DND-41 (cell line): ENCODE measurements around the gene FSIP1.

Source experiments
- ATAC-seq: fragments of 200-7000 bp; cut with Tn5 transposase; 3 replicates; pipeline ENCODE4 v1.9.1; 2021; ENCODE audit warnings: low read depth; ENCODE audit not compliant: insufficient read depth
- DNase-seq: peaks from one replicate; pipeline ENCODE4 v3.0.0-alpha.2; 2020
- H2AFZ ChIP-seq: 2 replicates; pipeline ENCODE4 v1.6.0; 2012; ENCODE audit warnings: low read depth, low read length
- H3K27ac ChIP-seq: 2 replicates; pipeline ENCODE4 v1.5.1; 2012; ENCODE audit warnings: low read length, inconsistent platforms
- H3K27me3 ChIP-seq: fragments of 200-600 bp; sonication (generic); 2 replicates; pipeline ENCODE4 v1.6.0; 2012; ENCODE audit warnings: low read length, mild to moderate bottlenecking, inconsistent platforms; ENCODE audit not compliant: insufficient read depth, poor library complexity
- H3K36me3 ChIP-seq: 2 replicates; pipeline ENCODE4 v1.5.1; 2012; ENCODE audit warnings: low read length, inconsistent platforms; ENCODE audit not compliant: insufficient read depth
- H3K4me1 ChIP-seq: 2 replicates; pipeline ENCODE4 v1.5.1; 2012; ENCODE audit warnings: mild to moderate bottlenecking, low read length; ENCODE audit not compliant: insufficient read depth
- H3K4me2 ChIP-seq: 2 replicates; pipeline ENCODE4 v1.6.0; 2012; ENCODE audit warnings: mild to moderate bottlenecking, moderate library complexity, low read length, inconsistent platforms; ENCODE audit not compliant: insufficient read depth
- H3K4me3 ChIP-seq, 2 experiments: fragments of 200-600 bp in 1 of 2; shearing (Covaris generic) in 1 of 2; 2 replicates each; pipeline ENCODE4 v1.5.1; 2012 to 2016; ENCODE audit warnings: inconsistent platforms in 2 of 2, low read length in 2 of 2, mild to moderate bottlenecking in 2 of 2, low read depth in 1 of 2, moderate library complexity in 1 of 2
- H3K79me2 ChIP-seq: 2 replicates; pipeline ENCODE4 v1.6.0; 2012; ENCODE audit warnings: low read length, inconsistent platforms; ENCODE audit not compliant: insufficient read depth
- H3K9ac ChIP-seq: 2 replicates; pipeline ENCODE4 v1.6.0; 2012; ENCODE audit warnings: low read depth, mild to moderate bottlenecking, inconsistent platforms, low read length, moderate library complexity
- H3K9me3 ChIP-seq: 2 replicates; pipeline ENCODE4 v1.5.1; 2012; ENCODE audit warnings: low read length, moderate library complexity, mild to moderate bottlenecking, inconsistent platforms; ENCODE audit not compliant: insufficient read depth, severe bottlenecking
- H4K20me1 ChIP-seq: 2 replicates; pipeline ENCODE4 v1.6.0; 2012; ENCODE audit warnings: low read length; ENCODE audit not compliant: insufficient read depth
- CTCF ChIP-seq: IDR thresholded peaks from 2 replicates; pipeline ENCODE4 v1.5.1; 2012; ENCODE audit warnings: borderline replicate concordance, low read length, moderate library complexity, mild to moderate bottlenecking; ENCODE audit not compliant: poor library complexity, severe bottlenecking; ENCODE audit errors: extremely low read depth
- EZH2 ChIP-seq: IDR thresholded peaks from 3 replicates; pipeline ENCODE4 v1.6.1; 2012; ENCODE audit warnings: borderline replicate concordance, low read depth, mild to moderate bottlenecking, moderate library complexity, low read length, inconsistent platforms; ENCODE audit not compliant: severe bottlenecking

FSIP1 gene

DNA sequence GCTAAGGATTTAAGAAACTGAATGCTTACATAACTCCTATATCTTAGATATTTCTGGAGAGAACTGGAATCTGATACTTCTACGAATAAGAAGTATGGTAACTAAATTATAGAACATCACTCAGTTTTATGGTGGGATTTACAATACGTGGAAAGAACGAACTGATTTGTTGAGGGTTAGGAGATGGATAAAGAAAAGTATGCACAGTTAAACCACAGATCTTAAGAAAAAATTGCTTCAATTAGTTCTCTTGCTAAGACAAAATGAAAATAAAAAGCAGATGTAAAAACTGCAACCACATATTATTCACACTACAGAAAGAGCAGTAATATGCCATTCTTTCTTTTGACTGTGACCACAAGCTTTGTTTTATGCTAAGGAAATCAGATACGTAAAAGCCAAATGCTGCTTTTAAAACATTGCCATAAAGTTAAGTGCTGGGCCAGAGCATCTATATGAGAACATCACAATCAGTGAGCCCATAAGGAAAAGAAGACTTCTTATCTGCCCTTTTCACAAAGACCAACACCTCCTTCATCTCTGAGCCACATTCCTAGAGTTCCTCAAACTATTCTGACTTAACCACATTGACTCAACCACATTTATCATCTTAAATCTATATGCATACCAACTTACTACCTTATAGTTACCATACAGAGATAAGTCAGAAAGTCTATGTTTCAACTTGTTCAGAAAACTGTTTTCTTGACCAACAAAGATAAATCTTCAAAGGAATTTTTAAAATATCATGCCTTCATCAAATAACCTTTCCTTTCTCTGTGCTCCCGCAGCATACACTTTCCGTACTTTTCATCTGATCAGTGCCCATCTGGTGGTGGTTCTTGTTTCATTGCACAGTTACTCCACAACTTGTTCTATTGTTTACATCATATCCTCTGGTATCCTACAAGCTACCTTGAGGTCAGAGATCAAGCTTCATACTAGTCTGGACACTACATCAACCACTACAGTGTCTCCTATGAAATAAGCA lies 61.7 kb downstream of the FSIP1 start:
- ATAC-seq (no peak), DNase-seq (no peak)
- Histone ChIP-seq H3K27ac (no peak overlapping the region), H3K27me3 (no peaks in the 10 kb centered on the region), H3K4me1 (no peaks in the 10 kb centered on the region), H3K4me2 (no peak overlapping the region), H3K9ac (no peak overlapping the region), H2AFZ (no peak overlapping the region), H3K79me2 (no peaks in the 10 kb centered on the region), H3K36me3 (no peaks in the 10 kb centered on the region), H3K9me3 (no peaks in the 10 kb centered on the region), H4K20me1 (no peaks in the 10 kb centered on the region), H3K4me3 (no peak overlapping the region)
- TF ChIP-seq EZH2 (no peak), CTCF (no peak)

GRCh38 chr15:39720081-39720480 lies 62.6 kb downstream of the FSIP1 start:
- Histone ChIP-seq H4K20me1 (no peaks in the 10 kb centered on the region), H3K36me3 (no peaks in the 10 kb centered on the region), H3K4me1 (no peaks in the 10 kb centered on the region), H3K79me2 (no peaks in the 10 kb centered on the region), H3K9ac (no peak overlapping the region), H3K4me3 (no peak overlapping the region), H3K4me2 (no peak overlapping the region), H3K27ac (no peak overlapping the region), H2AFZ (no peak overlapping the region), H3K9me3 (no peaks in the 10 kb centered on the region), H3K27me3 (no peaks in the 10 kb centered on the region)
- DNase-seq = no peak
- no peak for ATAC-seq
- TF ChIP-seq CTCF (no peak), EZH2 (no peak)

DNA sequence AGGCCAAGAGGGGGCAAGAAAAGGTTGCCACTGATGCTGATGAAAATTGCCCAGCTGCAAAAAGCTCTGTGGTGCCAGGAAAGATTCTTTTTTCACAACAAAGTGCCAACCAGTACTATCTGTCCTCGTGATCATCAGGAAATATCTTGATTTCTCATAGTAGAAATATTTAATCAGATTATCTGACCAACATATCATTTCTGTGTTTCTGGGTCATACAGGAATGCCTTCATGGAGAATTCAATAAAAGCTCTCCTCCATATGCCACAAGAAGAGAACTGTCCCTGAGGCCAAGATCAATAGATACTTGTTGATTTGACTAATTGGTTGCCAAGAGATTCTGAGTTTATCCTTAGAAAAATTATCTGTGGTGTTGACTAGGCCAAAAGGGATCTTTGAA lies 63.5 kb downstream of the FSIP1 start:
- Histone ChIP-seq H3K4me1 (no peaks in the 10 kb centered on the region), H3K9ac (no peak overlapping the region), H3K4me2 (no peak overlapping the region), H2AFZ (no peak overlapping the region), H4K20me1 (no peaks in the 10 kb centered on the region), H3K4me3 (no peak overlapping the region), H3K9me3 (no peaks in the 10 kb centered on the region), H3K27me3 (no peaks in the 10 kb centered on the region), H3K36me3 (no peaks in the 10 kb centered on the region), H3K79me2 (no peaks in the 10 kb centered on the region), H3K27ac (no peak overlapping the region)
- TF ChIP-seq CTCF (no peak), EZH2 (no peak)
- DNase-seq = no peak
- no peak for ATAC-seq
